GM23248 (cell line): Measurements from ENCODE around the gene FIGNL1. TPM values are rescaled to one million over a fixed set of nuclear protein-coding genes. Genes with fewer than 3 reads are reported as not detected.

Source experiments
- DNase-seq: peaks from one replicate; pipeline ENCODE4 v3.0.0-alpha.2; 2015
- H2AFZ ChIP-seq: fragments of 200-600 bp; sonication (generic); 2 replicates; pipeline ENCODE4 v1.6.1; 2016; ENCODE audit warnings: antibody characterized with exemption
- H3F3A ChIP-seq: fragments of 200-600 bp; sonication (generic); 2 replicates; pipeline ENCODE4 v1.6.1; 2016; ENCODE audit warnings: mild to moderate bottlenecking, antibody characterized with exemption, mixed run types; ENCODE audit not compliant: insufficient read depth
- H3K27ac ChIP-seq: fragments of 200-600 bp; sonication (generic); 2 replicates; pipeline ENCODE4 v1.5.1; 2016; ENCODE audit warnings: mild to moderate bottlenecking
- H3K27me3 ChIP-seq: fragments of 200-600 bp; sonication (generic); replicated peaks from 2 replicates; pipeline ENCODE4 v1.6.1; 2016; ENCODE audit warnings: mild to moderate bottlenecking; ENCODE audit not compliant: insufficient read depth
- H3K36me3 ChIP-seq: fragments of 200-600 bp; sonication (generic); 2 replicates; pipeline ENCODE4 v1.6.1; 2016; ENCODE audit warnings: low read depth, mild to moderate bottlenecking
- H3K4me1 ChIP-seq: fragments of 200-600 bp; sonication (generic); 2 replicates; pipeline ENCODE4 v1.6.1; 2016; ENCODE audit warnings: mild to moderate bottlenecking; ENCODE audit not compliant: insufficient read depth
- H3K4me2 ChIP-seq: fragments of 200-600 bp; sonication (generic); one replicate; pipeline ENCODE4 v1.6.1; 2016; ENCODE audit warnings: mild to moderate bottlenecking; ENCODE audit not compliant: unreplicated experiment
- H3K4me3 ChIP-seq: fragments of 200-600 bp; sonication (generic); 2 replicates; pipeline ENCODE4 v1.5.1; 2016; ENCODE audit warnings: mild to moderate bottlenecking
- H3K79me2 ChIP-seq: fragments of 200-600 bp; sonication (generic); 2 replicates; pipeline ENCODE4 v1.6.1; 2016; ENCODE audit warnings: mild to moderate bottlenecking; ENCODE audit not compliant: insufficient read depth
- H3K9ac ChIP-seq: fragments of 200-600 bp; sonication (generic); 2 replicates; pipeline ENCODE4 v1.6.1; 2016; ENCODE audit warnings: mild to moderate bottlenecking
- H3K9me2 ChIP-seq: fragments of 200-600 bp; sonication (generic); 2 replicates; pipeline ENCODE4 v1.6.1; 2016; ENCODE audit warnings: mixed run types, mild to moderate bottlenecking, moderate library complexity; ENCODE audit not compliant: insufficient read depth
- H3K9me3 ChIP-seq: fragments of 200-600 bp; sonication (generic); one replicate; pipeline ENCODE4 v1.6.1; 2017; ENCODE audit warnings: low read depth
- H4K20me1 ChIP-seq: fragments of 200-600 bp; sonication (generic); 2 replicates; pipeline ENCODE4 v1.6.0; 2016; ENCODE audit not compliant: insufficient read depth
- EZH2 ChIP-seq: fragments of 200-600 bp; sonication (generic); IDR thresholded peaks from 2 replicates; pipeline ENCODE4 v1.6.1; 2018; ENCODE audit warnings: antibody characterized with exemption, mild to moderate bottlenecking; ENCODE audit not compliant: insufficient read depth, poor library complexity, severe bottlenecking
- EZH2phosphoT487 ChIP-seq: fragments of 200-600 bp; sonication (generic); IDR thresholded peaks from 2 replicates; pipeline ENCODE4 v1.6.1; 2018; ENCODE audit warnings: antibody characterized with exemption, moderate library complexity, mild to moderate bottlenecking, low read depth; ENCODE audit not compliant: insufficient read depth
- WGBS, 2 experiments: methylation state at CpG; one replicate each; pipeline ENCODE4 v1.1.6; 2015 to 2017; ENCODE audit warnings: low lambda C conversion rate in 2 of 2, low coverage in 1 of 2; ENCODE audit errors: missing lambda C conversion rate in 2 of 2; 5-methylcytosine and 5-hydroxymethylcytosine counted together
- in situ Hi-C: fragments of 300-500 bp; cut with MboI; formaldehyde crosslinking; loops from 2 replicates; pipeline ENCODE4 v1.15.0; 2020
- polyA plus RNA-seq: library from polyadenylated mRNA; unstranded; fragments of >200 nt; fragmentation: Nextera tagmentation; extraction: Ambion mirVana; gene quantifications from 2 replicates; pipeline ENCODE4 v1.2.1, GENCODE V29; 2016
- small RNA-seq: library from RNA; depleted of rRNA; stranded (forward); fragments of <200 nt; gene quantifications from one replicate; pipeline ENCODE3, GENCODE V24; 2014; ENCODE audit warnings: low read depth, low replicate concordance
- total RNA-seq: library from RNA; depleted of rRNA; stranded (reverse); fragments of >200 nt; shearing (Covaris generic); gene quantifications from 2 replicates; pipeline ENCODE4 v1.2.3, GENCODE V29; 2014; rRNA removed

The FIGNL1 gene
- total and polyA plus RNA-seq, 2 experiments from 2014 or later: 8.4 to 20.2 TPM

DNA sequence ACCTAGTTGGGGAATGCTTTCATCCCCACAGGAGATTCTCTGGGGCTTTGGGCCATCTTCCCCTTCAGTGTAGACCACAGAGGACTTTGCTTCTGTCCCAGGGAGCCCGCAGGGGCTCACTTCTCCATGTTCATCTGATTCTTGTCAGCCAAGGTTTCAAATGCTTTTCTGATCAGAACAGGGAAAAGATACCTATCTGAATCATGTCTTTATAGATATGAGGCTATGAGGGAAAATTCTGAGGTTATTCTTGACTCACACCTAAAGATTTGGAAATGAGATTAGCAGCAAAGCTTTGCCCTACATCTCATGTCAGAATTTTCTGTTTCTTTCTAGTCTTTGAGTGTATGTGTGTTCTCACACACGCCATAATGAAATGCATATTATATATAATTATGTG lies 53.3 kb downstream of the FIGNL1 start:
- H3F3A ChIP-seq: no peaks in the 10 kb centered on the region
- H3K79me2 ChIP-seq: no peaks in the 10 kb centered on the region
- no peak overlapping the region for H3K4me2 ChIP-seq
- 12 to 20% methylated on average over 2 of the region's 2 CpGs for WGBS, 2 experiments
- no peak overlapping the region for H2AFZ ChIP-seq
- TF ChIP-seq EZH2phosphoT487: no peak
- no peak for TF ChIP-seq EZH2
- H4K20me1 ChIP-seq: no peaks in the 10 kb centered on the region
- no peak for DNase-seq
- H3K4me1 ChIP-seq: no peaks in the 10 kb centered on the region
- in situ Hi-C loops: no loop called here
- H3K4me3 ChIP-seq: no peak overlapping the region
- H3K27ac ChIP-seq: no peak overlapping the region
- H3K27me3 ChIP-seq: peaks cover 25% of the 10 kb centered on the region
- no peaks in the 10 kb centered on the region for H3K9me2 ChIP-seq
- H3K9ac ChIP-seq: no peak overlapping the region
- no peaks in the 10 kb centered on the region for H3K36me3 ChIP-seq
- no peaks in the 10 kb centered on the region for H3K9me3 ChIP-seq

DNA sequence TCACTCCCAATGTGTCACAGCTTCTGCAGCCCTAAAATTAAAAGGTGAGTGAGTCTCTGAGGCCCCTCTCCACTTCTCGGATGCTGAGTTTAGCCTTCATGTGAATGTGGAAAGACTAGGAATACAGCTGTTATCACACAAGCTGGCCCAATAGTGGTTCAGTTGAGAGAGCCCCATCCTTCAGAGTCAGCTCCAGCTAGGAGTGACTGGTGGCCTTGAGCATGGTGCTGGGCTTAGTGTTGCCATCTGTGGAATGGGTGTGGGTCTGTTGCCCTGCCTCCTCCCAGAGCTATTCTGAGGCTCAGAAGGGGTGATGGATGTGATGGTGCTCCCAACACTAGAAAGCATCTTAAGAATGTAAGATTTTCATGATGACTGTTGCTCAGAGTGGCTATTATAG lies 55.8 kb downstream of the FIGNL1 start:
- peaks cover 17% of the 10 kb centered on the region; the same call in 1 of the 2 replicates for H3K27me3 ChIP-seq
- H3K4me1 ChIP-seq: no peaks in the 10 kb centered on the region
- H3K9me2 ChIP-seq: no peaks in the 10 kb centered on the region
- no peaks in the 10 kb centered on the region for H3F3A ChIP-seq
- WGBS, 2 experiments: 38 to 50% methylated on average over 1 of the region's 1 CpG
- H2AFZ ChIP-seq: no peak overlapping the region
- no peaks in the 10 kb centered on the region for H3K36me3 ChIP-seq
- no peak for DNase-seq
- H3K9ac ChIP-seq: no peak overlapping the region
- no peak for TF ChIP-seq EZH2
- no peak for TF ChIP-seq EZH2phosphoT487
- H4K20me1 ChIP-seq: no peaks in the 10 kb centered on the region
- H3K4me2 ChIP-seq: no peak overlapping the region
- H3K79me2 ChIP-seq: no peaks in the 10 kb centered on the region
- no peak overlapping the region for H3K4me3 ChIP-seq
- in situ Hi-C loops: no loop called here
- H3K9me3 ChIP-seq: no peaks in the 10 kb centered on the region
- H3K27ac ChIP-seq: no peak overlapping the region

Small RNAs within 50 kb of the gene (small RNA-seq; reads per million reads assigned to genes)
- not detected for gene RNU6-1091P

Other genes starting within 250 kb of the FIGNL1 start
- gene IKZF1, start 145.6 kb downstream of the FIGNL1 start, total RNA-seq: not detected in 2 replicates
- gene IKZF1, start 145.6 kb downstream of the FIGNL1 start, polyA plus RNA-seq: 0.06 TPM in 1 of 2 replicates, not detected in the other
- not detected in 2 replicates for gene DDC, start 115.1 kb upstream of the FIGNL1 start, total RNA-seq
- gene DDC, start 115.1 kb upstream of the FIGNL1 start, polyA plus RNA-seq: not detected in 2 replicates